ENCODE results near the gene PHF21B. TPM values are rescaled to one million over a fixed set of nuclear protein-coding genes. Genes with fewer than 3 reads are reported as not detected.

Gene PHF21B
- polyA plus RNA-seq, 1 experiment, result 0.01 TPM

- ChIA-PET POLR2A (no interaction called here), CTCF (no interaction called here)
- DNase-seq (ENCODE audit: low read depth), result no peak
- Histone ChIP-seq H3K27me3 (ENCODE audit: control insufficient read depth, insufficient read depth, low read length) (peaks cover 11% of the 10 kb centered on the region), H3K36me3 (ENCODE audit: control insufficient read depth, insufficient read depth, low read length) (no peaks in the 10 kb centered on the region), H3K4me3 (ENCODE audit: low read depth, low read length) (no peak overlapping the region)
- no peak for TF ChIP-seq CTCF (IDR thresholded peaks at IDR 0.05; ENCODE audit: insufficient read depth, low read depth, low read length)
These were observed 79.6 kb downstream of the PHF21B start for GRCh38 chr22:44930016-44930710.

GRCh38 chr22:44929359-44930015, 80.3 kb downstream of the PHF21B start:
- Histone ChIP-seq H3K36me3 (ENCODE audit: control insufficient read depth, insufficient read depth, low read length) (no peaks in the 10 kb centered on the region), H3K27me3 (ENCODE audit: control insufficient read depth, insufficient read depth, low read length) (peaks cover 11% of the 10 kb centered on the region), H3K4me3 (ENCODE audit: low read depth, low read length) (no peak overlapping the region)
- no peak for DNase-seq (ENCODE audit: low read depth)
- TF ChIP-seq CTCF (IDR thresholded peaks at IDR 0.05; ENCODE audit: insufficient read depth, low read depth, low read length), result no peak
- ChIA-PET POLR2A (no interaction called here), CTCF (no interaction called here)

- no peak overlapping the region for H3K4me3 ChIP-seq (ENCODE audit: low read depth, low read length)
- H3K36me3 ChIP-seq (ENCODE audit: control insufficient read depth, insufficient read depth, low read length), result no peaks in the 10 kb centered on the region
- ChIA-PET CTCF (no interaction called here), POLR2A (no interaction called here)
- no peak for TF ChIP-seq CTCF (IDR thresholded peaks at IDR 0.05; ENCODE audit: insufficient read depth, low read depth, low read length)
- DNase-seq (ENCODE audit: low read depth), result no peak
- peaks cover 11% of the 10 kb centered on the region for H3K27me3 ChIP-seq (ENCODE audit: control insufficient read depth, insufficient read depth, low read length)
These were observed 81.0 kb downstream of the PHF21B start for GRCh38 chr22:44928711-44929358.

- DNase-seq (ENCODE audit: low read depth), result no peak
- Histone ChIP-seq H3K36me3 (ENCODE audit: control insufficient read depth, insufficient read depth, low read length) (no peaks in the 10 kb centered on the region), H3K27me3 (ENCODE audit: control insufficient read depth, insufficient read depth, low read length) (peaks cover 11% of the 10 kb centered on the region), H3K4me3 (ENCODE audit: low read depth, low read length) (no peak overlapping the region)
- ChIA-PET CTCF (interaction anchor here (0.6 kb wide), 1 partner anchor 52 kb away, joined by 3 read pairs; no protein-coding TSS in a partner anchor), POLR2A (no interaction called here)
- TF ChIP-seq CTCF (IDR thresholded peaks at IDR 0.05; ENCODE audit: insufficient read depth, low read depth, low read length), result no peak
These were observed 81.7 kb downstream of the PHF21B start for GRCh38 chr22:44928136-44928463.

GRCh38 chr22:44927463-44928135, 82.2 kb downstream of the PHF21B start:
- H3K27me3 ChIP-seq (ENCODE audit: control insufficient read depth, insufficient read depth, low read length), result peaks cover 11% of the 10 kb centered on the region
- no peak overlapping the region for H3K4me3 ChIP-seq (ENCODE audit: low read depth, low read length)
- H3K36me3 ChIP-seq (ENCODE audit: control insufficient read depth, insufficient read depth, low read length), result no peaks in the 10 kb centered on the region
- TF ChIP-seq CTCF (IDR thresholded peaks at IDR 0.05; ENCODE audit: insufficient read depth, low read depth, low read length), result no peak
- ChIA-PET CTCF (interaction anchor here (0.6 to 1.2 kb wide), 2 partner anchors 48 to 52 kb away, joined by 3 read pairs; no protein-coding TSS in a partner anchor), POLR2A (no interaction called here)
- DNase-seq (ENCODE audit: low read depth), result no peak

All from BJ (cell line).